Upper lobe of left lung (tissue), 4 donors: ENCODE measurements around the gene F5.

Experiments
- POLR2A ChIP-seq, 4 donors: fragments of 450-650 bp; IDR thresholded peaks; one replicate each; pipeline ENCODE4 v1.5.1; 2016 to 2017; ENCODE audit warnings: antibody characterized with exemption in 4 of 4, mild to moderate bottlenecking in 2 of 4
- POLR2AphosphoS5 ChIP-seq, 2 donors: sonication (generic); formaldehyde crosslinking; IDR thresholded peaks; one replicate each; pipeline ENCODE4 v1.5.1; 2017; ENCODE audit warnings: antibody characterized with exemption in 2 of 2
- TF ChIP-seq, protein P1 (sequence below), 6 experiments: fragments of 450-650 bp in 4 of 6; fragments of 200-600 bp in 2 of 6; sonication (generic) in 2 of 6; IDR thresholded peaks; one replicate each; pipeline ENCODE4 v1.5.1; 2016 to 2019; ENCODE audit warnings: antibody characterized with exemption in 6 of 6

DNA sequence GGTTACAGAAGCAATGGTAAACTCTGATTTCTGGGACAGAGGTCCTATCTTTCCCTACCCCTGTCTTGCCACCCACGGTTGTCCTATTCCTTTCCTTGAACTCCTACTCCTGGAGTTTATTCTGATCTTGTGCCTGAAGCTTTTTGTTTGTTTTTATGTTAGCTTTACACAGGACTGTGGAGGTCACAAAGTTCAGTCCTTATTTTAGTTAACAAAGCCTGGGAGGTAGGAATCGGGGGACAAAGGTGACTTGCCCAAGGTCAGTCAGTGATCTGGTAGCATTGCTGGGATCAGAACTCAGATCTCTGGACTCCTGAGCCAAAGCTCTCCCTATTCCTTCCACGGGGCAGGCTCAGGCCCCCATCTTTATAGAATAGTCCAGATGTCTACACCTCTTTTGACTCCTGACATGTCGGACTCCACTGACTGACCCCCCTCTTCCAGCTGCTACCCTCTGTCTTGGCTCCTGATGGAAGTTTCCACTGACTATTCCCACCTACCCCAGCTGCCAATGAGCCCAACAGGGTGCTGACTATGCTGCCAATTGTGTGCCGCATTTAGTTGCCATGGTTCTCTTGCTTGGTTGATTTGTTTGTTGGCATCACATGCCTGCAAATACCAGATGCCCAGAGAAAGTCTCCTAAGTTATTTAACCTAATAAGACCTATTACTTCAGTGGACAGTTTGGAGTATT lies 9.9 kb downstream of the F5 start:
- TF ChIP-seq, protein P1, sequence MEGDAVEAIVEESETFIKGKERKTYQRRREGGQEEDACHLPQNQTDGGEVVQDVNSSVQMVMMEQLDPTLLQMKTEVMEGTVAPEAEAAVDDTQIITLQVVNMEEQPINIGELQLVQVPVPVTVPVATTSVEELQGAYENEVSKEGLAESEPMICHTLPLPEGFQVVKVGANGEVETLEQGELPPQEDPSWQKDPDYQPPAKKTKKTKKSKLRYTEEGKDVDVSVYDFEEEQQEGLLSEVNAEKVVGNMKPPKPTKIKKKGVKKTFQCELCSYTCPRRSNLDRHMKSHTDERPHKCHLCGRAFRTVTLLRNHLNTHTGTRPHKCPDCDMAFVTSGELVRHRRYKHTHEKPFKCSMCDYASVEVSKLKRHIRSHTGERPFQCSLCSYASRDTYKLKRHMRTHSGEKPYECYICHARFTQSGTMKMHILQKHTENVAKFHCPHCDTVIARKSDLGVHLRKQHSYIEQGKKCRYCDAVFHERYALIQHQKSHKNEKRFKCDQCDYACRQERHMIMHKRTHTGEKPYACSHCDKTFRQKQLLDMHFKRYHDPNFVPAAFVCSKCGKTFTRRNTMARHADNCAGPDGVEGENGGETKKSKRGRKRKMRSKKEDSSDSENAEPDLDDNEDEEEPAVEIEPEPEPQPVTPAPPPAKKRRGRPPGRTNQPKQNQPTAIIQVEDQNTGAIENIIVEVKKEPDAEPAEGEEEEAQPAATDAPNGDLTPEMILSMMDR (IDR thresholded peaks at IDR 0.05), result no peak
- no peak for TF ChIP-seq POLR2A (IDR thresholded peaks at IDR 0.05)
- no peak for TF ChIP-seq POLR2AphosphoS5 (IDR thresholded peaks at IDR 0.05)
